ENCODE measurements around the gene CYTH1. TPM values are rescaled to one million over a fixed set of nuclear protein-coding genes. Genes with fewer than 3 reads are reported as not detected.

CYTH1 gene
- total RNA-seq, 2 experiments from 2014 or later = 137 to 138 TPM

GRCh38 chr17:78794399-78794798, 12.3 kb upstream of the CYTH1 start:
- CTCF ChIA-PET = no interaction called here
- DNase-seq = no peak
- ATAC-seq = no peak
- POLR2A ChIA-PET = no interaction called here
- no peaks in the 10 kb centered on the region for H3K27me3 Mint-ChIP-seq (ENCODE audit: low read depth)
- H3K4me1 Mint-ChIP-seq (ENCODE audit: low read depth) = peaks cover 23% of the 10 kb centered on the region
- no peak overlapping the region for H3K27ac Mint-ChIP-seq
- no peaks in the 10 kb centered on the region for H3K9me3 Mint-ChIP-seq (ENCODE audit: insufficient read depth)
- H3K4me3 Mint-ChIP-seq = no peak overlapping the region
- peaks cover 69% of the 10 kb centered on the region for H3K36me3 Mint-ChIP-seq (ENCODE audit: low read depth)

- no peak for DNase-seq
- ATAC-seq = no peak
- Mint-ChIP-seq H3K4me1 (ENCODE audit: low read depth) (peaks cover 23% of the 10 kb centered on the region), H3K27me3 (ENCODE audit: low read depth) (no peaks in the 10 kb centered on the region), H3K9me3 (ENCODE audit: insufficient read depth) (no peaks in the 10 kb centered on the region), H3K36me3 (ENCODE audit: low read depth) (peaks cover 65% of the 10 kb centered on the region), H3K4me3 (no peak overlapping the region), H3K27ac (peak overlapping the region; percentile 13)
- ChIA-PET CTCF (no interaction called here), POLR2A (no interaction called here)
These were observed 11.9 kb upstream of the CYTH1 start for GRCh38 chr17:78793968-78794367.

- Mint-ChIP-seq H3K4me3 (no peak overlapping the region), H3K27ac (no peak overlapping the region), H3K36me3 (ENCODE audit: low read depth) (peaks cover 59% of the 10 kb centered on the region), H3K27me3 (ENCODE audit: low read depth) (no peaks in the 10 kb centered on the region), H3K9me3 (ENCODE audit: insufficient read depth) (no peaks in the 10 kb centered on the region), H3K4me1 (ENCODE audit: low read depth) (peaks cover 23% of the 10 kb centered on the region)
- ChIA-PET POLR2A (no interaction called here), CTCF (interaction anchor here (1.3 kb wide), 1 partner anchor 58 kb away, joined by 3 read pairs; no protein-coding TSS in a partner anchor)
- no peak for ATAC-seq
- no peak for DNase-seq
These were observed 11.3 kb upstream of the CYTH1 start for GRCh38 chr17:78793415-78793814.

- H3K9me3 Mint-ChIP-seq (ENCODE audit: insufficient read depth) = no peaks in the 10 kb centered on the region
- H3K27ac Mint-ChIP-seq = peak overlapping the region; percentile 4
- H3K4me1 Mint-ChIP-seq (ENCODE audit: low read depth) = peaks cover 25% of the 10 kb centered on the region
- H3K27me3 Mint-ChIP-seq (ENCODE audit: low read depth) = no peaks in the 10 kb centered on the region
- ChIA-PET POLR2A (interaction anchor here (2.1 kb wide), 1 partner anchor 12 kb away, joined by 7 read pairs; no protein-coding TSS in a partner anchor), CTCF (interaction anchor here (1.3 kb wide), 1 partner anchor 59 kb away, joined by 3 read pairs; no protein-coding TSS in a partner anchor)
- DNase-seq (no peak), ATAC-seq (no peak)
- peaks cover 55% of the 10 kb centered on the region for H3K36me3 Mint-ChIP-seq (ENCODE audit: low read depth)
- H3K4me3 Mint-ChIP-seq = no peak overlapping the region
These were observed 10.0 kb upstream of the CYTH1 start for GRCh38 chr17:78791840-78792709.

DNA sequence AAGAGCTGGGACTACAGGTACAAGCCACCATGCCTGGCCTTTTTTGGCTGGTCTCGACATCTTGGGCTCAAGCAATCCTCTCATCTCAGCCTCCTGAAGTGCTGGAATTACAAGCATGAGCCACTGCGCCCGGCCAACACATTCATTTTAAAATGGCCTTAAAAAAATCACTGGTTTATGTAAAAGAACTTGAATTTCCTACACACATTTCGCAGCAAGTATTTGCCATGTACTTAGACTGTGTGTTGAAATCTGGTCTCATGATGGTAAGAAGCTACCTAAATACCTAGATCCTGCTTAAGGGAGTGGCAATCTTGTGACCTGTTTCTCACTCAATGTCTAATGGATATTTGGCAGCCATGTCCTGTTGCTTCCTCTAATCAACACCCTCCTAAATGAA, 8.5 kb upstream of the CYTH1 start:
- ChIA-PET POLR2A (interaction anchor here (2.1 kb wide), 1 partner anchor 11 kb away, joined by 7 read pairs; no protein-coding TSS in a partner anchor), CTCF (interaction anchor here (1.4 kb wide), 1 partner anchor 52 kb away, joined by 4 read pairs; no protein-coding TSS in a partner anchor)
- H3K9me3 Mint-ChIP-seq (ENCODE audit: insufficient read depth) = no peaks in the 10 kb centered on the region
- peaks cover 29% of the 10 kb centered on the region for H3K4me1 Mint-ChIP-seq (ENCODE audit: low read depth)
- H3K27ac Mint-ChIP-seq = no peak overlapping the region
- DNase-seq (no peak), ATAC-seq (no peak)
- peaks cover 40% of the 10 kb centered on the region for H3K36me3 Mint-ChIP-seq (ENCODE audit: low read depth)
- no peak overlapping the region for H3K4me3 Mint-ChIP-seq
- no peaks in the 10 kb centered on the region for H3K27me3 Mint-ChIP-seq (ENCODE audit: low read depth)

DNA sequence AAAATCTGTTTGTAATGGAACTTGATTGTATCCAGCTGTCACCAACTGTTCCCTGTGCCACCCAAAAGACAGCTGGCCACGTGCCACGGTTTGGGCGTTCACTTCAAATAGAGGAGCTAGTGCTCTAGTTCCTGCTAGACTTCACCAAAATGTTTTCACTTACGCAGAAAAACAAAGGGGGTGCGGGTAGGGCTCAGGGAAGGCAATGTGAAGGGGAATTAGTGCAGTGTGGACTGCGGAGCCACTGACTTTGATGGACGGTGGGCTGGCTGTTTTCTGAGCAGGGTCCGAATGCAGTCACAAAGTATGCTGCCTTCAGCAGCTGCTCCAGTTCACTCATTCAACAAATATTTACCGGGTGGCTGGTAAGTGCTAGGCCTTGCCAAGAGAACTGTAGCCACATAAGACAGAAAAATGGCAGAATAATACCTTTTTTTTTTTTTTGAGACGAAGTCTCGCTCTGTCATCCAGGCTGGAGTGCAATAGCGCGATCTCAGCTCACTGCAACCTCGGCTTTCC, 7.6 kb upstream of the CYTH1 start:
- H3K36me3 Mint-ChIP-seq (ENCODE audit: low read depth) = peaks cover 34% of the 10 kb centered on the region
- peak overlapping the region; percentile 77 for H3K27ac Mint-ChIP-seq
- no peaks in the 10 kb centered on the region for H3K9me3 Mint-ChIP-seq (ENCODE audit: insufficient read depth)
- ChIA-PET POLR2A (interaction anchor here (0.8 to 1.3 kb wide), 2 partner anchors 10 to 27 kb away, joined by 3 to 4 read pairs; no protein-coding TSS in a partner anchor), CTCF (interaction anchor here (1.0 to 1.4 kb wide), 3 partner anchors 10 to 53 kb away, joined by 3 to 7 read pairs (median 4); no protein-coding TSS in a partner anchor)
- ATAC-seq = peak; percentile 40
- DNase-seq = no peak
- no peaks in the 10 kb centered on the region for H3K27me3 Mint-ChIP-seq (ENCODE audit: low read depth)
- H3K4me3 Mint-ChIP-seq = peak overlapping the region; percentile 18
- H3K4me1 Mint-ChIP-seq (ENCODE audit: low read depth) = peaks cover 37% of the 10 kb centered on the region

GRCh38 chr17:78789149-78789662, 7.1 kb upstream of the CYTH1 start:
- Mint-ChIP-seq H3K27me3 (ENCODE audit: low read depth) (no peaks in the 10 kb centered on the region), H3K4me1 (ENCODE audit: low read depth) (peaks cover 39% of the 10 kb centered on the region), H3K9me3 (ENCODE audit: insufficient read depth) (no peaks in the 10 kb centered on the region), H3K27ac (peak overlapping the region; percentile 77), H3K4me3 (peak overlapping the region; percentile 18), H3K36me3 (ENCODE audit: low read depth) (peaks cover 31% of the 10 kb centered on the region)
- ChIA-PET CTCF (interaction anchor here (1.0 to 1.4 kb wide), 3 partner anchors 10 to 54 kb away, joined by 3 to 7 read pairs (median 4); no protein-coding TSS in a partner anchor), POLR2A (interaction anchor here (1.3 kb wide), 1 partner anchor 9 kb away, joined by 4 read pairs; no protein-coding TSS in a partner anchor)
- ATAC-seq = peak; percentile 13
- DNase-seq = no peak

- no peaks in the 10 kb centered on the region for H3K9me3 Mint-ChIP-seq (ENCODE audit: insufficient read depth)
- ChIA-PET POLR2A (interaction anchor here (0.6 kb wide), 1 partner anchor 8 kb away, joined by 3 read pairs; no protein-coding TSS in a partner anchor), CTCF (interaction anchor here (1.7 kb wide), 1 partner anchor 10 kb away, joined by 4 read pairs; no protein-coding TSS in a partner anchor)
- no peak for ATAC-seq
- no peak overlapping the region for H3K27ac Mint-ChIP-seq
- peaks cover 46% of the 10 kb centered on the region for H3K4me1 Mint-ChIP-seq (ENCODE audit: low read depth)
- H3K27me3 Mint-ChIP-seq (ENCODE audit: low read depth) = no peaks in the 10 kb centered on the region
- H3K4me3 Mint-ChIP-seq = no peak overlapping the region
- DNase-seq = no peak
- peaks cover 24% of the 10 kb centered on the region for H3K36me3 Mint-ChIP-seq (ENCODE audit: low read depth)
These were observed 6.4 kb upstream of the CYTH1 start for GRCh38 chr17:78788451-78788850.

GRCh38 chr17:78787444-78787843, 5.4 kb upstream of the CYTH1 start:
- peaks cover 23% of the 10 kb centered on the region for H3K36me3 Mint-ChIP-seq (ENCODE audit: low read depth)
- H3K27me3 Mint-ChIP-seq (ENCODE audit: low read depth) = no peaks in the 10 kb centered on the region
- no peak overlapping the region for H3K4me3 Mint-ChIP-seq
- CTCF ChIA-PET = interaction anchor here (1.2 to 1.7 kb wide), 2 partner anchors 11 to 52 kb away, joined by 3 to 4 read pairs; no protein-coding TSS in a partner anchor
- no peaks in the 10 kb centered on the region for H3K9me3 Mint-ChIP-seq (ENCODE audit: insufficient read depth)
- ATAC-seq (no peak), DNase-seq (no peak)
- POLR2A ChIA-PET = interaction anchor here (0.6 kb wide), 1 partner anchor 24 kb away, joined by 3 read pairs; no protein-coding TSS in a partner anchor
- H3K4me1 Mint-ChIP-seq (ENCODE audit: low read depth) = peaks cover 54% of the 10 kb centered on the region
- peak overlapping the region; percentile 5 for H3K27ac Mint-ChIP-seq

DNA sequence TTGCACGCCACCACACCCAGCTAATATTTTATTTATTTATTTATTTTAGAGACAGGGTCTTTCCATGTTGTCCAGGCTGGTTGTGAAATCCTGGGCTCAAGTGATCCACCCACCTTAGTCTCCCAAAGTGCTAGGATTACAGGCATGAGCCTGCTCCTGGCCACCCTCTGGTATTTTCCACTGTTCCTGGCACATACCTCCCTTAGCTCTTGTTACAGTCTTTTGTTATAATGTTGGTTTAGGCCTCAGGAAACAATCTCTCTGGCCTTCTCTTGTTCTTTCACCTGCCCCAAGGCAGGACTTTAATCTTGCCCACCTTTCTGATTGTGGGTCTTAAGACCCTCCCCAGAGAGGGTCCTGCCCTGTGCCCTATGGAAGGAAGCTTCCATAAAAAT, 3.6 kb upstream of the CYTH1 start:
- H3K27me3 Mint-ChIP-seq (ENCODE audit: low read depth) = no peaks in the 10 kb centered on the region
- peaks cover 13% of the 10 kb centered on the region for H3K36me3 Mint-ChIP-seq (ENCODE audit: low read depth)
- ATAC-seq = no peak
- DNase-seq = no peak
- ChIA-PET POLR2A (interaction anchor here (0.8 to 1.1 kb wide), 2 partner anchors 11 to 19 kb away, joined by 3 read pairs; no protein-coding TSS in a partner anchor), CTCF (interaction anchor here (0.8 to 2.4 kb wide), 6 partner anchors 15 to 80 kb away, joined by 3 to 14 read pairs (median 3); no protein-coding TSS in a partner anchor)
- H3K4me1 Mint-ChIP-seq (ENCODE audit: low read depth) = peaks cover 52% of the 10 kb centered on the region
- H3K9me3 Mint-ChIP-seq (ENCODE audit: insufficient read depth) = no peaks in the 10 kb centered on the region
- H3K27ac Mint-ChIP-seq = peak overlapping the region; percentile 55
- H3K4me3 Mint-ChIP-seq = no peak overlapping the region

DNA sequence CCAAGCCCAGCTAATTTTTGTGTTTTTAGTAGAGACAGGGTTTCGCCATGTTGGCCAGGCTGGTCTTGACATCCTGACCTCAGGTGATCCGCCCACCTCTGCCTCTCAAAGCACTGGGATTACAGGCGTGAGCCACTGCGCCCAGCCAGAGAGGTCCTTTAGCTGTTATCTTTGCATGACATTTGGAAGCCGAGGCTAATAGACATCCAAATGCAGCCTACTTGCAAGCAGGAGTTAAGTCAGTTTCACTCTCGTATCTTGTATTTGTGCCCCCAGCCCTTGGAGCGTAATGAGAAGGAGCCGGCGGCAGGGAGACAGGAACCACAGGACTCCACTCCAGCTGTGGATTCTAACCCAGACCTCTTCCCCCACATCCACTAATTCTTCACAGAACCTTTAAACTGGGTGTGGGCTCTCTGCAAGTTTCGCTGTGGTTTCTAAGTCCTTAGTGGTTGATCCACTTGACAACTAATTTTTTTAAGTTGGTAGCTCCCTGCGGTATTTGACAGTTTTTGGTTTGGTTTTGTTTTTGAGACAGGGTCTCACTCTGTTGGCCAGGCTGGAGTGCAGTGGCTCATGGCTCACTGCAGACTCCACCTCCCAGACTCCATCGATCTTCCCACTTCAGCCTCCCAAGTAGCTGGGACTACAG, 3.1 kb upstream of the CYTH1 start:
- ChIA-PET CTCF (interaction anchor here (0.8 to 2.4 kb wide), 7 partner anchors 15 to 80 kb away, joined by 3 to 14 read pairs (median 3); no protein-coding TSS in a partner anchor), POLR2A (interaction anchor here (0.8 to 1.4 kb wide), 6 partner anchors 10 to 56 kb away, joined by 3 to 6 read pairs (median 4); no protein-coding TSS in a partner anchor)
- no peaks in the 10 kb centered on the region for H3K27me3 Mint-ChIP-seq (ENCODE audit: low read depth)
- peaks cover 50% of the 10 kb centered on the region for H3K4me1 Mint-ChIP-seq (ENCODE audit: low read depth)
- peak overlapping the region; percentile 38 for H3K4me3 Mint-ChIP-seq
- H3K36me3 Mint-ChIP-seq (ENCODE audit: low read depth) = peaks cover 10% of the 10 kb centered on the region
- no peaks in the 10 kb centered on the region for H3K9me3 Mint-ChIP-seq (ENCODE audit: insufficient read depth)
- H3K27ac Mint-ChIP-seq = peak overlapping the region; percentile 73
- ATAC-seq (no peak), DNase-seq (peak; percentile 33)
